CD14-positive monocyte (primary cell): ENCODE measurements around the gene RNF217. TPM values are rescaled to one million over a fixed set of nuclear protein-coding genes. Genes with fewer than 3 reads are reported as not detected.
A peak's percentile ranks its signal among the peaks of the same experiment; 100 is the strongest.

Experiments
- DNase-seq, 3 donors: peaks; one replicate each; pipeline ENCODE4 v3.0.0-alpha.2; 2011 to 2022
- H2AFZ ChIP-seq: 2 replicates; pipeline ENCODE4 v1.6.0; 2012; ENCODE audit warnings: mild to moderate bottlenecking, low read depth, low read length, inconsistent platforms; ENCODE audit not compliant: insufficient read depth, poor library complexity, severe bottlenecking
- H3K27ac ChIP-seq, 2 donors: 1 replicate in 1 of 2; 2 replicates in 1 of 2; pipeline ENCODE4 v1.5.1; 2012 to 2013; ENCODE audit warnings: low read length in 2 of 2, control low read depth in 1 of 2, inconsistent platforms in 1 of 2, low read depth in 1 of 2, mild to moderate bottlenecking in 1 of 2
- H3K27me3 ChIP-seq, 2 donors: one replicate each; pipeline versions ENCODE4 v1.6.0 to v1.6.1; 2011 to 2013; ENCODE audit warnings: low read length in 2 of 2; ENCODE audit not compliant: control insufficient read depth in 2 of 2, insufficient read depth in 2 of 2
- H3K36me3 ChIP-seq, 2 donors: replicated peaks in 1 of 2; 1 replicate in 1 of 2; 2 replicates in 1 of 2; pipeline versions ENCODE4 v1.5.1 to v1.6.1; 2012 to 2013; ENCODE audit warnings: low read length in 2 of 2, control low read depth in 1 of 2, inconsistent platforms in 1 of 2, mild to moderate bottlenecking in 1 of 2; ENCODE audit not compliant: insufficient read depth in 2 of 2, control insufficient read depth in 1 of 2
- H3K4me1 ChIP-seq, 2 donors: 1 replicate in 1 of 2; 2 replicates in 1 of 2; pipeline versions ENCODE4 v1.5.1 to v1.6.1; 2012 to 2013; ENCODE audit warnings: low read length in 2 of 2, control low read depth in 1 of 2, inconsistent platforms in 1 of 2, mild to moderate bottlenecking in 1 of 2, moderate library complexity in 1 of 2; ENCODE audit not compliant: insufficient read depth in 2 of 2, control insufficient read depth in 1 of 2
- H3K4me2 ChIP-seq: replicated peaks from 2 replicates; pipeline ENCODE3; 2012; ENCODE audit warnings: low read length, moderate library complexity, mild to moderate bottlenecking; ENCODE audit not compliant: poor library complexity, severe bottlenecking; ENCODE audit errors: extremely low read depth
- H3K4me3 ChIP-seq, 3 experiments: fragments of 200-600 bp in 1 of 3; sonication (generic) in 1 of 3; replicated peaks in 1 of 3; 1 replicate in 2 of 3; 2 replicates in 1 of 3; pipeline ENCODE4 v1.5.1; 2011 to 2013; ENCODE audit warnings: low read length in 3 of 3, mild to moderate bottlenecking in 3 of 3, control low read depth in 2 of 3, low read depth in 2 of 3, inconsistent platforms in 1 of 3, moderate library complexity in 1 of 3
- H3K79me2 ChIP-seq: 2 replicates; pipeline ENCODE4 v1.6.0; 2012; ENCODE audit warnings: mild to moderate bottlenecking, control low read depth, inconsistent platforms, low read length, moderate library complexity; ENCODE audit not compliant: insufficient read depth
- H3K9ac ChIP-seq: 2 replicates; pipeline ENCODE4 v1.6.0; 2017; ENCODE audit warnings: low read length, mild to moderate bottlenecking; ENCODE audit not compliant: insufficient read depth, poor library complexity, severe bottlenecking
- H3K9me3 ChIP-seq, 2 donors: replicated peaks in 1 of 2; 1 replicate in 1 of 2; 2 replicates in 1 of 2; pipeline versions ENCODE4 v1.5.1 to v1.6.1; 2012 to 2013; ENCODE audit warnings: low read length in 2 of 2, control low read depth in 1 of 2; ENCODE audit not compliant: control insufficient read depth in 1 of 2, insufficient read depth in 1 of 2
- H4K20me1 ChIP-seq: 2 replicates; pipeline ENCODE4 v1.6.0; 2012; ENCODE audit warnings: mild to moderate bottlenecking, low read length, control low read depth, moderate library complexity; ENCODE audit not compliant: insufficient read depth
- H3K27ac Mint-ChIP-seq, 7 donors: one replicate each; pipeline ENCODE4 v1.8.0; 2020; ENCODE audit warnings: mild to moderate bottlenecking in 7 of 7, mixed read lengths in 7 of 7, moderate library complexity in 6 of 7, inconsistent platforms in 2 of 7
- H3K27me3 Mint-ChIP-seq, 3 donors: one replicate each; pipeline ENCODE4 v1.8.0; 2021 to 2022; ENCODE audit warnings: low read depth in 3 of 3, mild to moderate bottlenecking in 3 of 3, mixed read lengths in 3 of 3, moderate library complexity in 3 of 3, inconsistent platforms in 1 of 3
- H3K36me3 Mint-ChIP-seq, 2 donors: one replicate each; pipeline ENCODE4 v1.8.0; 2020; ENCODE audit warnings: mixed read lengths in 2 of 2, inconsistent platforms in 1 of 2, mild to moderate bottlenecking in 1 of 2
- H3K4me1 Mint-ChIP-seq: one replicate; pipeline ENCODE4 v1.8.0; 2020; ENCODE audit warnings: mild to moderate bottlenecking, mixed read lengths
- H3K4me3 Mint-ChIP-seq, 2 donors: one replicate each; pipeline ENCODE4 v1.8.0; 2020; ENCODE audit warnings: mild to moderate bottlenecking in 2 of 2, mixed read lengths in 2 of 2, moderate library complexity in 1 of 2
- H3K9me3 Mint-ChIP-seq, 7 donors: one replicate each; pipeline ENCODE4 v1.8.0; 2020 to 2022; ENCODE audit warnings: mixed read lengths in 7 of 7, mild to moderate bottlenecking in 6 of 7, moderate library complexity in 6 of 7, inconsistent platforms in 2 of 7
- CTCF ChIP-seq: fragments of 200-600 bp; IDR thresholded peaks from one replicate; pipeline ENCODE4 v1.8.0; 2022; ENCODE audit warnings: antibody characterized with exemption, mild to moderate bottlenecking
- WGBS: methylation state at CpG from one replicate; pipeline ENCODE4 v1.1.5; 2013; ENCODE audit warnings: missing lambda C conversion rate; ENCODE audit not compliant: insufficient coverage; 5-methylcytosine and 5-hydroxymethylcytosine counted together
- intact Hi-C, 2 donors: fragments of 100-400 bp; cut with micrococcal nuclease; formaldehyde crosslinking; loops; one replicate each; pipeline versions ENCODE4 v1.15.0 to v1.15.1; 2023
- polyA plus RNA-seq, 3 donors: library from polyadenylated mRNA; depleted of rRNA in 1 of 3; unstranded in 2 of 3; stranded (reverse) in 1 of 3; fragments of 300-500 nt in 2 of 3; fragments of >200 nt in 1 of 3; fragmentation: Illumina TruSeq in 2 of 3; gene quantifications; 1 replicate in 2 of 3; 2 replicates in 1 of 3; pipeline ENCODE4 v1.2.3, GENCODE V29; 2012 to 2021

RNF217 gene
- polyA plus RNA-seq, 3 donors = 2.2 to 11.6 (median 3.3) TPM

DNA sequence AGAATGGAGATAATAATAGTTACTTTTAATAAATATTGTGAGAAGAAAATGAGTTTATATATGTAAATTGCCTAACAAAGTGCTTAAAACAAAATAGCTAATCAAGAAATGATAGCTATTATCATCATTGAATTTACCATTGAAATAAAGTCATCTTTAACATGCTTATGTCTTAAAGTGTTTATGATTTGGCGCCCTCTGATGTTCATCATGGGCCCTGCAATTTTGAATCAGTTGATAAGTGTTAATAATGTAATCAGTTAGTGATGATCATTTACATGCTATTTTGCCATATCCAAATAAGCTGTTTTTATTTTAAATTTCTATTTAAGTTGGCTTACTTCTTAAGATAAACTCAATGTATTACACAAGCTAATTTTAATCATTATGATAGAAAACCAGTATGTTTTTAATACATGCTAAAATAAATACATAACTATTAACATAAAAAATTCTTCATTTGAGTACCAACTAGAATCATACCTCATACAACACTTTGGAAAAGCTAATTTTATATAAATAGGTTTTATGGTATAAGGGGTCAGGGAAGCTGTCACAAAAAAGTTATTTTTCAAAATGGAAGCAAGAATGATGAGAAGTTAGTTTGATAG, 152.1 kb downstream of the RNF217 start:
- Histone ChIP-seq H3K27ac (no peak overlapping the region), H3K4me1 (no peaks in the 10 kb centered on the region), H2AFZ (no peak overlapping the region), H3K79me2 (no peaks in the 10 kb centered on the region), H3K4me2 (no peak overlapping the region), H3K9ac (no peak overlapping the region), H3K4me3 (no peak overlapping the region), H3K9me3 (peaks cover 13 to 30% of the 10 kb centered on the region in 2 donors), H4K20me1 (no peaks in the 10 kb centered on the region), H3K27me3 (no peaks in the 10 kb centered on the region), H3K36me3 (no peaks in the 10 kb centered on the region)
- Mint-ChIP-seq H3K9me3 (peaks cover 19 to 33% (median 27%) of the 10 kb centered on the region in 7 donors), H3K27ac (no peak overlapping the region), H3K36me3 (no peaks in the 10 kb centered on the region), H3K4me3 (no peak overlapping the region), H3K27me3 (peaks cover 0 to 1% (median 0%) of the 10 kb centered on the region in 3 donors), H3K4me1 (no peaks in the 10 kb centered on the region)
- no CpG with 5 or more reads among the region's 1 CpG for WGBS
- intact Hi-C loops = loop anchor here in 1 of 2 donors (5.0 kb wide), 1 partner anchor 242 kb away; no protein-coding TSS in a partner anchor
- DNase-seq = peak; percentile 9 to 53 (median 34)
- TF ChIP-seq CTCF = peak; percentile 84

DNA sequence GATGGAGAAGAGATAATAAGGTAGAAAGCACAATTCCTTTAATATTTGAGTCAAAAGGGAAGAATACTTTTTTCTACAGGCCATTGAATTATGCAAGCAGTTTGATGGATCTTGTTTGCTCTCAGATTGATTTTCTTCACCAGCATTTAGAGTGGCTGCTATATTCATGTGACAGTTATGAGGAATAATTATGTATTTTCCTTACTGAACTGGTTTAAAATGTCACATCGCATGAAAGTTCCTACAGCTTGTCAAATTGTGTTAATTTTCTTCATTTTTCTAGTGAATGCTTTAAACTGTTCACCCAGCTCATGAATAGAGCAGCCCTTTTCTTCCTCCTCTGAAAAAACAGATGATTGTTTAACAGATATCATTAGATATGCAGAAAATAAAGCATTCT, 153.9 kb downstream of the RNF217 start:
- Histone ChIP-seq H3K4me2 (no peak overlapping the region), H3K27ac (no peak overlapping the region), H3K79me2 (no peaks in the 10 kb centered on the region), H4K20me1 (no peaks in the 10 kb centered on the region), H3K9ac (no peak overlapping the region), H2AFZ (no peak overlapping the region), H3K27me3 (no peaks in the 10 kb centered on the region), H3K9me3 (peaks cover 9 to 15% of the 10 kb centered on the region in 2 donors), H3K4me3 (no peak overlapping the region), H3K4me1 (no peaks in the 10 kb centered on the region), H3K36me3 (no peaks in the 10 kb centered on the region)
- intact Hi-C loops = no loop called here
- peaks cover 0 to 1% (median 0%) of the 10 kb centered on the region in 3 donors for H3K27me3 Mint-ChIP-seq
- H3K9me3 Mint-ChIP-seq = peaks cover 12 to 18% (median 15%) of the 10 kb centered on the region in 7 donors
- no peaks in the 10 kb centered on the region for H3K36me3 Mint-ChIP-seq
- peak overlapping the region in 1 of 7 donors; percentile 12 for H3K27ac Mint-ChIP-seq
- WGBS = no CpG with 5 or more reads among the region's 1 CpG
- no peak overlapping the region for H3K4me3 Mint-ChIP-seq
- TF ChIP-seq CTCF = no peak
- H3K4me1 Mint-ChIP-seq = no peaks in the 10 kb centered on the region
- no peak for DNase-seq
